HG02973 (cell line): Measurements from ENCODE around the gene SAMM50.

ENCODE experiments used
- ATAC-seq: cut with Tn5 transposase; IDR thresholded peaks from one replicate; pipeline ENCODE4 v1.9.1; 2021; ENCODE audit warnings: moderate library complexity; ENCODE audit not compliant: unreplicated experiment

Gene SAMM50

GRCh38 chr22:43945632-43946383, 9.4 kb upstream of the SAMM50 start:
- ATAC-seq, result no peak

- no peak for ATAC-seq
Observed at GRCh38 chr22:43946384-43946667, 8.9 kb upstream of the SAMM50 start.

GRCh38 chr22:43948836-43949406, 6.3 kb upstream of the SAMM50 start:
- no peak for ATAC-seq

- no peak for ATAC-seq
Observed at GRCh38 chr22:43951391-43951790, 3.9 kb upstream of the SAMM50 start.

GRCh38 chr22:43951966-43952365, 3.3 kb upstream of the SAMM50 start:
- no peak for ATAC-seq

GRCh38 chr22:43953988-43954785, 1.1 kb upstream of the SAMM50 start:
- ATAC-seq, result no peak

GRCh38 chr22:43955883-43956782, 891 bp downstream of the SAMM50 start:
- ATAC-seq, result peak; percentile 6

GRCh38 chr22:43956805-43957463, 1.7 kb downstream of the SAMM50 start:
- ATAC-seq, result no peak

GRCh38 chr22:43957871-43958270, 2.6 kb downstream of the SAMM50 start:
- no peak for ATAC-seq

- no peak for ATAC-seq
Observed at GRCh38 chr22:43964314-43964857, 9.1 kb downstream of the SAMM50 start.

GRCh38 chr22:43967069-43967468, 11.8 kb downstream of the SAMM50 start:
- ATAC-seq, result no peak

GRCh38 chr22:43968614-43969013, 13.4 kb downstream of the SAMM50 start:
- ATAC-seq, result no peak

GRCh38 chr22:43969021-43969878, 14.0 kb downstream of the SAMM50 start:
- no peak for ATAC-seq

- ATAC-seq, result no peak
Observed at GRCh38 chr22:43969989-43970755, 14.9 kb downstream of the SAMM50 start.

GRCh38 chr22:43971112-43971511, 15.9 kb downstream of the SAMM50 start:
- ATAC-seq, result no peak

GRCh38 chr22:43972931-43973462, 17.8 kb downstream of the SAMM50 start:
- no peak for ATAC-seq

- no peak for ATAC-seq
Observed at GRCh38 chr22:43974028-43974545, 18.8 kb downstream of the SAMM50 start.

- no peak for ATAC-seq
Observed at GRCh38 chr22:43975041-43975440, 19.8 kb downstream of the SAMM50 start.
